ENCODE results near the gene PLCG2. TPM values are rescaled to one million over a fixed set of nuclear protein-coding genes. Genes with fewer than 3 reads are reported as not detected.
"Not testable (repeated sequence)": the region's sequence is repeated elsewhere in the genome, so short reads cannot be mapped to it uniquely, and the experiment has no call there.

Gene PLCG2
- total RNA-seq, 2 experiments from 2014 or later: 196 to 485 TPM

GRCh38 chr16:81756615-81757356 lies 22.3 kb upstream of the PLCG2 start:
- intact Hi-C loops (cut with micrococcal nuclease; ENCODE audit: unreplicated experiment): no loop called here
- H4K20me1 ChIP-seq (ENCODE audit: insufficient read depth, low read length): no peaks in the 10 kb centered on the region
- no peak for DNase-seq (ENCODE audit: low spot score)
- ChIA-PET CTCF (ENCODE audit: unreplicated experiment) (interaction anchor here (0.7 kb wide), 1 partner anchor 14 kb away, joined by 6 read pairs; no protein-coding TSS in a partner anchor), POLR2A (interaction anchor here (0.7 to 3.2 kb wide), 5 partner anchors 16 to 708 kb away, joined by 3 to 16 read pairs (median 3); no protein-coding TSS in a partner anchor)
- no peak overlapping the region for H3K4me3 ChIP-seq (ENCODE audit: low read depth, low read length, poor library complexity, severe bottlenecking)
- H3K4me1 ChIP-seq (ENCODE audit: insufficient read depth, low read length, poor library complexity, severe bottlenecking): peaks cover 22% of the 10 kb centered on the region
- H2AFZ ChIP-seq (ENCODE audit: low read length): no peak overlapping the region
- H3K9me2 ChIP-seq (ENCODE audit: insufficient read depth, low read length): no peaks in the 10 kb centered on the region
- peaks cover 9% of the 10 kb centered on the region; the same call in 1 of the 2 replicates for H3K79me2 ChIP-seq (ENCODE audit: insufficient read depth, low read depth, low read length)
- peaks cover 52% of the 10 kb centered on the region for H3K36me3 ChIP-seq (ENCODE audit: insufficient read depth, low read length)
- BruUV-seq (replicated peaks): no TSS peak
- no peaks in the 10 kb centered on the region for H3K9me3 ChIP-seq (ENCODE audit: low read length)
- no peak overlapping the region for H3K4me2 ChIP-seq (ENCODE audit: low read length)
- no peak for TF ChIP-seq EZH2phosphoT487 (IDR thresholded peaks at IDR 0.05; ENCODE audit: borderline replicate concordance, low read depth, low read length)
- TF ChIP-seq CTCF (conservative IDR thresholded peaks at IDR 0.05; ENCODE audit: low read length): no peak
- H3K27ac ChIP-seq (ENCODE audit: low read depth, low read length, poor library complexity, severe bottlenecking): no peak overlapping the region

GRCh38 chr16:81758376-81758775 lies 20.7 kb upstream of the PLCG2 start:
- H3K4me1 ChIP-seq (ENCODE audit: insufficient read depth, low read length, poor library complexity, severe bottlenecking): peaks cover 7% of the 10 kb centered on the region
- H4K20me1 ChIP-seq (ENCODE audit: insufficient read depth, low read length): no peaks in the 10 kb centered on the region
- no peaks in the 10 kb centered on the region for H3K9me2 ChIP-seq (ENCODE audit: insufficient read depth, low read length)
- ChIA-PET CTCF (ENCODE audit: unreplicated experiment) (no interaction called here), POLR2A (interaction anchor here (0.5 to 3.2 kb wide), 4 partner anchors 8 to 48 kb away, joined by 3 to 16 read pairs (median 4); no protein-coding TSS in a partner anchor)
- DNase-seq (ENCODE audit: low spot score): no peak
- peaks cover 68% of the 10 kb centered on the region for H3K36me3 ChIP-seq (ENCODE audit: insufficient read depth, low read length)
- no peak for TF ChIP-seq EZH2phosphoT487 (IDR thresholded peaks at IDR 0.05; ENCODE audit: borderline replicate concordance, low read depth, low read length)
- no peak overlapping the region for H3K4me2 ChIP-seq (ENCODE audit: low read length)
- H3K27ac ChIP-seq (ENCODE audit: low read depth, low read length, poor library complexity, severe bottlenecking): no peak overlapping the region
- H2AFZ ChIP-seq (ENCODE audit: low read length): no peak overlapping the region
- H3K79me2 ChIP-seq (ENCODE audit: insufficient read depth, low read depth, low read length): no peaks in the 10 kb centered on the region
- no peaks in the 10 kb centered on the region for H3K9me3 ChIP-seq (ENCODE audit: low read length)
- no peak overlapping the region for H3K4me3 ChIP-seq (ENCODE audit: low read depth, low read length, poor library complexity, severe bottlenecking)
- intact Hi-C loops (cut with micrococcal nuclease; ENCODE audit: unreplicated experiment): no loop called here
- no TSS peak for BruUV-seq (replicated peaks)

GRCh38 chr16:81762322-81762721 lies 16.8 kb upstream of the PLCG2 start:
- H2AFZ ChIP-seq (ENCODE audit: low read length); POLR2A ChIA-PET; intact Hi-C loops (cut with micrococcal nuclease; ENCODE audit: unreplicated experiment): not testable (repeated sequence)

More at GRCh38 chr16:81762322-81762721, 16.8 kb upstream of the PLCG2 start:
- peaks cover 69% of the 10 kb centered on the region for H3K36me3 ChIP-seq (ENCODE audit: insufficient read depth, low read length)
- H3K4me1 ChIP-seq (ENCODE audit: insufficient read depth, low read length, poor library complexity, severe bottlenecking); CTCF ChIA-PET (ENCODE audit: unreplicated experiment); DNase-seq (ENCODE audit: low spot score); H3K79me2 ChIP-seq (ENCODE audit: insufficient read depth, low read depth, low read length); H4K20me1 ChIP-seq (ENCODE audit: insufficient read depth, low read length); H3K4me2 ChIP-seq (ENCODE audit: low read length); H3K4me3 ChIP-seq (ENCODE audit: low read depth, low read length, poor library complexity, severe bottlenecking); H3K27ac ChIP-seq (ENCODE audit: low read depth, low read length, poor library complexity, severe bottlenecking); H3K9me3 ChIP-seq (ENCODE audit: low read length); BruUV-seq (replicated peaks); H3K9me2 ChIP-seq (ENCODE audit: insufficient read depth, low read length): not testable (repeated sequence)

Data from OCI-LY7 (cell line).